GM12874 (cell line): ENCODE measurements around the gene RPS6KB2.

Experiments
- TF ChIP-seq, protein P1 (sequence below): IDR thresholded peaks from 2 replicates; pipeline ENCODE4 v1.5.1; 2011; ENCODE audit warnings: low read depth, mild to moderate bottlenecking, control low read depth, low read length, moderate library complexity; ENCODE audit not compliant: insufficient read depth

Gene RPS6KB2

DNA sequence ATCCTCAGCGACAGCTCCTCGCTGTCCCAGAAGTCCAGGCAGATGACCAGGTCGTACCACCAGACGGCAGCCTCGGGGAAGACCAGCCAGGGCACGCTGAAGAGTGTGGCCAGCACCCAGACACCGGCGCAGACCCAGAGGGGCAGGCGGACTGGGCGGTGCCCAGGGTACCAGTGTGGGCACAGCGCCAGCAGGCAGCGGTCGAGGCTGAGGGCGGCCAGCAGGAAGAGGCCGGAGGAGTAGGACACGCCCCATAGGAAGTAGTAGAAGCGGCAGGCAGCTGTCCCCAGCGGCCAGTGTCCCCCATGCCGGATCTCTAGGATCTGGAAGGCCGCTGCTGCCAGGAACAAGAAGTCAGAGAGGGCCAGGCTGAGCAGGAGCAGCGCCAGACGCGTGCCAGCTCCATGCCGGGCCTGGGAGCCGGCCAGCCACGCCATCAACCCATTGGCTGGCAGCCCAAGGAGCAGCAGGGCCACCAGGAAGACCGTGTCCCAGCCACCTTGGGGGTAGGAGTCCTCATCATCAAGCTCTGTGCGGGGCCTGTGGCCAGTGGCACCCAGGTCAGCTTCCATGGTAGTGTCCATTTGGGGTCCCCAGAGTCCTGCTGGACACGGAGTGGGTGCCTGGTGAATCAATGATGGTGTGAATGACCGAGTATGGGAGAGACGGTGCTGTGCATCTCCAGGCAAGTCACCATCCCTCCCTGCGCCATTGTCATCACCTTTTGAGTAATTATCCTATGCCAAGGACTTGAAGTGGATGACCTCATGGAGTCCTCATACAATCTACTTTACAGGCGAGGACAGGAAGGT lies 24.1 kb downstream of the RPS6KB2 start, which contains the start of gene GPR152:
Gene GPR152 (minus strand): TSS at position 589 of the 812 bp plus-strand sequence. CDS start 5 bp downstream, at position 584.
- TF ChIP-seq, protein P1, sequence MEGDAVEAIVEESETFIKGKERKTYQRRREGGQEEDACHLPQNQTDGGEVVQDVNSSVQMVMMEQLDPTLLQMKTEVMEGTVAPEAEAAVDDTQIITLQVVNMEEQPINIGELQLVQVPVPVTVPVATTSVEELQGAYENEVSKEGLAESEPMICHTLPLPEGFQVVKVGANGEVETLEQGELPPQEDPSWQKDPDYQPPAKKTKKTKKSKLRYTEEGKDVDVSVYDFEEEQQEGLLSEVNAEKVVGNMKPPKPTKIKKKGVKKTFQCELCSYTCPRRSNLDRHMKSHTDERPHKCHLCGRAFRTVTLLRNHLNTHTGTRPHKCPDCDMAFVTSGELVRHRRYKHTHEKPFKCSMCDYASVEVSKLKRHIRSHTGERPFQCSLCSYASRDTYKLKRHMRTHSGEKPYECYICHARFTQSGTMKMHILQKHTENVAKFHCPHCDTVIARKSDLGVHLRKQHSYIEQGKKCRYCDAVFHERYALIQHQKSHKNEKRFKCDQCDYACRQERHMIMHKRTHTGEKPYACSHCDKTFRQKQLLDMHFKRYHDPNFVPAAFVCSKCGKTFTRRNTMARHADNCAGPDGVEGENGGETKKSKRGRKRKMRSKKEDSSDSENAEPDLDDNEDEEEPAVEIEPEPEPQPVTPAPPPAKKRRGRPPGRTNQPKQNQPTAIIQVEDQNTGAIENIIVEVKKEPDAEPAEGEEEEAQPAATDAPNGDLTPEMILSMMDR = no peak

DNA sequence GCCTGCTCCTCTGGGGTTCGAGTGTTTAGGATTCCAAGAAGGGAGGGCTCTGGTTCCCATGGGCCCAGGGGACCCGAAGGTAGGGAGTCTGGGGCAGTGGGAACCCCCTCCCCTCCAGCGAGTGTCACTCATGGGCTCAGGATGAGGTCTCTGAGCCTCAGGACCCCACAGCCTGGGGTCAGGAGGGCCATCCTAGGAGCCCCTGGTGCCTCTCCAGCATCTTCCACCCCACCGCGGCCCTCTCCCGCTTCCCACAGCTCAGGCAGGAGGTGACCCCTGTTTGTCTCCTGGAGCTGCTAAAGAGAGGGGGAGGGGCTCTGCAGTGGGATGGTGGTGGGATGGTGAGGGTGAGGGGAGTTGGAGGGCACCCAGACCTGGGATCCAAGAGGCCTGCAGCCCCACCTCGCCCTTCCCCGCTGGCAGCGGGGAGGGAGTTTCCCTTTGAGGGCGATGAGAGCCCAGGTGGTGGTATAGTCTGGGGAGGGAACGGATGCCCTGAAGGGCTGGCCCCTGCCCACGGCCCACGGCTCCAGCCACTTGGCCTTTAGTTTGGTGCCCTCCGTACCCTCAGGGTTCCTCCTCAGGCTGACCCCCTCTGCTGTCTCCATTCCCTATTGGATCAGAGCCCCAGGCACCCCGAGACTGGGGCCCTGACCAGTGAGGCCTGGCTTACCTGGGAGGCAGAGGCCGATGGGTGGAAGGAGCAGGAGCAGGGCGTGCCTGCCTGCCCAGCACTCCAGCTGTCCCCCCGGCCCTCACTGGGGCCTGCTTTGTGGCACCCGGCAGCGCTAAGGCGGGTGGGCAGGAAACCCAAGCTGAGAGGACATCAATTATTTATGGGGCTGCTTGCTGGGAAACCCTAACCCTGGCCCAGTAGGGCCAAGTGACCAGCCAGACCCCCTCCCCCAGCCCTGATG lies 25.8 kb downstream of the RPS6KB2 start:
- TF ChIP-seq, protein P1 = no peak

DNA sequence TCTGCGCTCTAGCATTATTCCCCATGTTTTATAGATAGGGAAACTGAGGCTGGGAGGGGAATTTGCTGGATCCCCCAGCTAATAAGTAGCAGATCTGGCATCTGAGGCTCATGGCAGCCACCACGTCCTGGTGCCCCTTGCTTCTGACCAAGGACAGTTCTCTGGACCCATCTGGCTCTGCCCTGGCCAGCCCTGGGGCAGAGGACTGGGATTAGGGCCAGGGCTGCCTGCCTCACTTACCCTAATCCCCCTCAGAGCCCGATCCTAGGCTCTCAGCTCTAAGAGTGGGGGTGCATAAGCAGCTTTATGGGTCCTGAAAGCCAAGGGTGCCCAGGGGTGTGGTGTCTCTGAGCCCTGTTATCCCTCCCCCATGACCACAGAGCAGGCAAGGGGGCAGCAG lies 26.8 kb downstream of the RPS6KB2 start, which contains the start of gene CABP4:
Gene CABP4 (plus strand): TSS at position 301 of the 400 bp plus-strand sequence. CDS start 70 bp downstream, at position 371.
- TF ChIP-seq, protein P1 = no peak

DNA sequence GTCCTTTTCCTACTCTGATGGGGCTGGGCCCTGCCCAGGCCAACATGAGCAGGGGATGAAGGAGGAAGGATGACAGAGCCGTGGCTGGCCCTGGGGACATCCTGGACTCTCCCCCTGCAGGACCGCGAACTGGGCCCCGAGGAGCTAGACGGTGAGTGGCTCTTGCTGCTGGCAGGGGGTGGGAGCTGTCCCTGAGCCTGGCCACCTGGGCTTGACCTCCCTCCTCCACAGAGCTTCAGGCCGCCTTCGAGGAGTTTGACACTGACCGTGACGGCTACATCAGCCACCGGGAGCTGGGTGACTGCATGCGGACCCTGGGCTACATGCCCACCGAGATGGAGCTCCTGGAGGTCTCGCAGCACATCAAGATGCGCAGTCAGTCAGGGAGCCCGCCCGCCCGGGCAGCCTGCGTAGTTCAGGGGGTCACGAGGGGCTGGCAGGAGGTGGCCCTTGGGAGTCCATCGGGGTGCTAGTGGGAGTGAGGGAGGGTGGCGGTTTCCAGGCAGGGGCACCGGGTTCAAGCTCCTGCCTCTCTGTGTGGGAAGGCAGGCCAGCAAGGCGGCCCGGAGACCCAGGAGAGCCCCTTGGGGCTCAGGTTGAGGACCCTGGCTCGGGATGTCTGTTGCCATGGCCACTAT lies 27.9 kb downstream of the RPS6KB2 start:
- TF ChIP-seq, protein P1 = no peak

DNA sequence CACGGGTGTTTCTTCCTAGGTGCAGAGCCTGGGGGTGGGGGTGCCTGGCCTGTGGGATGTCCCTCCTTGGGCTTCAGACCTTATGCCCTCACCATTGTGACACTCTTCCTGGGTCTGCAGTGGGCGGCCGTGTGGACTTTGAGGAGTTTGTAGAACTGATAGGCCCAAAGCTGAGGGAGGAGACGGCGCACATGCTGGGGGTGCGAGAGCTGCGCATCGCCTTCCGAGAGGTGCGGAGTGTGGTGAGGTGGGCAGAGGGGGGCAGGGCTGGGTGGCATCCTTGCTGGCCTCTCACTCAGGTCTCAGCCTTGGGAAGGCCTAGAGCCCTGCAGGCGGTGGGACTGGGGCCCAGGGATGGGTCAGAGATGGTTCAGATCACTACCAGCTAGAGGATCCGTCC lies 29.2 kb downstream of the RPS6KB2 start:
- TF ChIP-seq, protein P1 = no peak

DNA sequence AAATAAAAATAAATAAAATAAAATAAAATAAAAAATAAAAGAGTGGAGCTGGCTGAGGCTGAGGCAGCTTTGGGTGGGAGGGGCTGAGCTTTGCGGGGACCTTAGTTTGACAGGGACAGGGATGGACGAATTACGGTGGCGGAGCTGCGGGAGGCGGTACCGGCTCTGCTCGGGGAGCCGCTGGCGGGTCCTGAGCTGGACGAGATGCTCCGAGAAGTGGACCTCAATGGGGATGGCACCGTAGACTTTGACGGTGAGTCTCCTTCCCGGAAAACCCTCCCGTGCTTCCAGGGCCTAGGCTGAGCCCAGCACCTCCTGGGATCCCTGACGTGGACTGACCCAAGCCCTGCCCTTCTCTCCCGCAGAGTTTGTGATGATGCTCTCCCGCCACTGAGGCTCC lies 30.0 kb downstream of the RPS6KB2 start:
- TF ChIP-seq, protein P1 = no peak
